PC-9 (cell line): ENCODE results near the gene NDUFS6. TPM values are rescaled to one million over a fixed set of nuclear protein-coding genes. Genes with fewer than 3 reads are reported as not detected.

Experiments
- BruUV-seq: library from RNA; stranded (reverse); fragments of 400-500 nt; replicated peaks from 2 replicates; lab custom pipeline; 2021; lab: Mats Ljungman, UMichigan
- CTCF ChIA-PET: fragments of 300-600 bp; sonication (Branson Sonifier 250); formaldehyde crosslinking; loops from one replicate; lab custom pipeline; 2022; ENCODE audit warnings: antibody characterized with exemption; lab: Charles Lee
- POLR2A ChIA-PET: fragments of 300-600 bp; sonication (Branson Sonifier 250); formaldehyde crosslinking; loops from one replicate; lab custom pipeline; 2022; ENCODE audit warnings: antibody characterized with exemption; ENCODE audit not compliant: unreplicated experiment; lab: Charles Lee
- DNase-seq, 2 experiments: peaks; one replicate each; pipeline versions ENCODE4 v3.0.0 to v3.0.0-alpha.2; 2015 to 2022; ENCODE audit warnings: mixed read lengths in 1 of 2
- H2AFZ ChIP-seq: fragments of 200-600 bp; sonication (generic); 2 replicates; pipeline ENCODE4 v1.8.1; 2017; ENCODE audit warnings: antibody characterized with exemption
- H3F3A ChIP-seq: fragments of 200-600 bp; sonication (generic); 2 replicates; pipeline ENCODE4 v1.8.1; 2017; ENCODE audit warnings: antibody characterized with exemption, mild to moderate bottlenecking, low read depth; ENCODE audit not compliant: insufficient read depth
- H3K27ac ChIP-seq: fragments of 200-600 bp; sonication (generic); 2 replicates; pipeline ENCODE4 v1.6.1; 2016; ENCODE audit warnings: mixed run types
- H3K27me3 ChIP-seq: fragments of 200-600 bp; sonication (generic); 2 replicates; pipeline ENCODE4 v1.6.1; 2016; ENCODE audit warnings: low read depth, mixed run types; ENCODE audit not compliant: insufficient read depth
- H3K36me3 ChIP-seq: fragments of 200-600 bp; sonication (generic); 2 replicates; pipeline ENCODE4 v1.6.1; 2016; ENCODE audit warnings: low read depth, mixed run types
- H3K4me1 ChIP-seq: fragments of 200-600 bp; sonication (generic); replicated peaks from 2 replicates; pipeline ENCODE4 v1.6.1; 2016; ENCODE audit warnings: mixed run types; ENCODE audit not compliant: insufficient read depth
- H3K4me2 ChIP-seq: fragments of 200-600 bp; sonication (generic); 2 replicates; pipeline ENCODE4 v1.6.1; 2017; ENCODE audit warnings: mixed run types
- H3K4me3 ChIP-seq: fragments of 200-600 bp; sonication (generic); 2 replicates; pipeline ENCODE4 v1.6.1; 2016; ENCODE audit warnings: mixed run types
- H3K79me2 ChIP-seq: fragments of 200-600 bp; sonication (generic); 2 replicates; pipeline ENCODE4 v1.6.1; 2017; ENCODE audit warnings: low read depth, mixed run types
- H3K9me2 ChIP-seq: fragments of 200-600 bp; sonication (generic); 2 replicates; pipeline ENCODE4 v1.8.1; 2017; ENCODE audit warnings: mild to moderate bottlenecking; ENCODE audit not compliant: insufficient read depth
- H3K9me3 ChIP-seq: fragments of 200-600 bp; sonication (generic); 2 replicates; pipeline ENCODE4 v1.8.1; 2016; ENCODE audit warnings: low read depth; ENCODE audit not compliant: insufficient read depth
- H4K20me1 ChIP-seq: fragments of 200-600 bp; sonication (generic); 2 replicates; pipeline ENCODE4 v1.8.1; 2017; ENCODE audit not compliant: insufficient read depth
- CTCF ChIP-seq: fragments of 200-600 bp; sonication (generic); conservative IDR thresholded peaks from 2 replicates; pipeline ENCODE4 v1.6.1; 2017; ENCODE audit warnings: mixed run types, antibody characterized with exemption, mild to moderate bottlenecking, moderate library complexity
- EZH2 ChIP-seq: fragments of 200-600 bp; sonication (generic); IDR thresholded peaks from 2 replicates; pipeline ENCODE4 v1.8.0; 2017; ENCODE audit warnings: antibody characterized with exemption, low read depth
- intact Hi-C: fragments of 100-400 bp; cut with micrococcal nuclease; formaldehyde crosslinking; loops from one replicate; pipeline ENCODE4 v1.10.0; 2022; ENCODE audit not compliant: unreplicated experiment
- total RNA-seq: library from RNA; stranded (reverse); gene quantifications from 2 replicates; pipeline ENCODE4 v1.2.3, GENCODE V29; 2021

NDUFS6 gene
- total RNA-seq, 1 experiment from 2014 or later: 153 TPM

DNA sequence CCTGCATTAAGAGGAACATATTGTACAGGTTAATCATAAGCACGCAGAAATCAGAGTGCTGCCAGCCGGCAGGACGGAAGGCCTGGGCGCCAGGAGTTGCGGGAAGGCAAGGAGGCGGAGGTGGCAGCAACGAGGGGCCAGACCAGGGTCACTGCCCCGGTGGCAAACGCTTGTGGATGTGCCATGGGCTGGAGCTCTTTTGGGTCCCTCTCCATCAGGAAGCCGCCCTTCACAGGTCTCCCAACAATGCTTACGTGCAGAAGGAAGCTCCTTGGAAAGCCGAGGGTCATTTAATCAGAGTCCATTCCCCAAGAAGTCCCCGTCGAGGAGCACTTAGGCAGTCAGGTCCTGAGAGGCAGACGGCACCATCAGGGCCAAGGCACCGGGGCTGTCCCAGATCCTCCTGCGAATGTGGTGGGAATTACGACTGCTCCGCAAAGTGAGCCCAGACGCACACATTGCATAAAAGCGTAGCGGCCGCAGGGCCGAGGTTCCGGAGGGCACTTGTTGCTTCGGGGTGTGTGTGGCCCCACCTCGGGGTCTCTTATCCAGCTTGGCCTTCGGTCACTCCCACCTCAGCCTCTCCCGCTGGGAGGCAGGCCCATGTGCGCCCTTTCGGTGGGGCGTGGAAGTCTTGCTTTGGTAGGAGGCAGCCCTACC lies 22.1 kb upstream of the NDUFS6 start:
- Histone ChIP-seq H3K4me3 (no peak overlapping the region), H4K20me1 (no peaks in the 10 kb centered on the region; the same call in 1 of the 2 replicates), H3K9me3 (no peaks in the 10 kb centered on the region), H3K4me2 (no peak overlapping the region), H3K9me2 (no peaks in the 10 kb centered on the region), H3K79me2 (no peaks in the 10 kb centered on the region), H3K27me3 (peaks cover 97% of the 10 kb centered on the region), H2AFZ (no peak overlapping the region), H3K27ac (no peak overlapping the region), H3F3A (no peaks in the 10 kb centered on the region), H3K4me1 (no peaks in the 10 kb centered on the region), H3K36me3 (no peaks in the 10 kb centered on the region)
- intact Hi-C loops: no loop called here
- no peak for TF ChIP-seq CTCF
- TF ChIP-seq EZH2: no peak
- BruUV-seq: no TSS peak
- ChIA-PET CTCF (no interaction called here), POLR2A (no interaction called here)
- DNase-seq: no peak

DNA sequence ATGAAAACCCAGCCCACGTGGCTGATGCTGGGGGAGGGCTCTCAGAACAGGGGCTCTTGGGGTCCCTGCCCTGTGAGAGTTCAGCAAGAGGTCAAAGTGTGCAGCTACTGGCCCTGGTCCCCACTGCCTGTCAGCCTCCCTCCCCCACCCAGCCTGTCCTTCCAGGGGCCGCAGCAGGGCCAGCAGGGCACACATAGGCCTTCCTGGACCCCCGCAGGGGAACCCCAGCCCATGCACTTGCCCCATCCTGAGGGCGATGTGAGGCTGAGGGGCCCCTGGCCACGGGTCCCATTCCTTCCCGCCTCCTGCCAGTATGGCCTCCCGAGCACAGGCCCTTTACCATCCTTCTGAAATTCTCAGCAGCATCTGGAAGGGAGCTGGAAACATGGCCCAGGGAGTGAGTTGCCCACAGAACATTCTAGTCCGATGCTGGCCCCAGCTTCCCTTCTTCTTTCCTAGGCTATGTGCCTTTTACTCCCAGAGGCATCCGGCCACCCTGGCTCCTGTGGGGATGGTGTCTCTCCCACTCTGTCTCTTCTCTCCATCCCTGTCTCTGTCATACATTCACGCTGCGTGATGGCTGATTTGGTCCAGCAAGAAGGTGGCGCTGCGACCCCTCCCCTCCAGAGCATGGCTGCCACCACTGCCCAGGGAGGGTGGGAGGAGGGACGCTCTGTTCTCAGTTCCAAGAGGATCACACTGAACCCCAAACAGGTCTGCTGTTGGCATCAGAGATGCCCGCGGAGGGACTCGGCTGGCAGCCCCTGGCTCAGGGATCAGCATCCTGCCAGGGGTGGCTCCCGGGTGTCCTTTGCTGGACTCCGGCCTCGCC lies 21.2 kb upstream of the NDUFS6 start:
- H3F3A ChIP-seq: no peaks in the 10 kb centered on the region
- H3K27me3 ChIP-seq: peaks cover 97% of the 10 kb centered on the region
- BruUV-seq: no TSS peak
- no peaks in the 10 kb centered on the region for H3K9me3 ChIP-seq
- H3K27ac ChIP-seq: no peak overlapping the region
- H3K9me2 ChIP-seq: no peaks in the 10 kb centered on the region
- no peaks in the 10 kb centered on the region for H3K79me2 ChIP-seq
- DNase-seq: no peak
- no peaks in the 10 kb centered on the region for H3K36me3 ChIP-seq
- ChIA-PET POLR2A (no interaction called here), CTCF (no interaction called here)
- H3K4me3 ChIP-seq: no peak overlapping the region
- no peaks in the 10 kb centered on the region; the same call in 1 of the 2 replicates for H4K20me1 ChIP-seq
- TF ChIP-seq EZH2: no peak
- no peak for TF ChIP-seq CTCF
- H3K4me1 ChIP-seq: no peaks in the 10 kb centered on the region
- no peak overlapping the region for H3K4me2 ChIP-seq
- H2AFZ ChIP-seq: no peak overlapping the region
- intact Hi-C loops: no loop called here

- Histone ChIP-seq H3K27me3 (peaks cover 97% of the 10 kb centered on the region), H3K36me3 (no peaks in the 10 kb centered on the region), H3K4me2 (no peak overlapping the region), H3F3A (no peaks in the 10 kb centered on the region), H3K4me1 (no peaks in the 10 kb centered on the region), H4K20me1 (no peaks in the 10 kb centered on the region; the same call in 1 of the 2 replicates), H3K79me2 (no peaks in the 10 kb centered on the region), H3K9me3 (no peaks in the 10 kb centered on the region), H3K9me2 (no peaks in the 10 kb centered on the region), H3K4me3 (no peak overlapping the region), H3K27ac (no peak overlapping the region), H2AFZ (no peak overlapping the region)
- DNase-seq: no peak
- CTCF ChIA-PET: no interaction called here
- intact Hi-C loops: no loop called here
- TF ChIP-seq CTCF (no peak), EZH2 (no peak)
- BruUV-seq: no TSS peak
- POLR2A ChIA-PET: no interaction called here
Observed at GRCh38 chr5:1780614-1780930, 20.6 kb upstream of the NDUFS6 start.
